Calu3 (cell line): ENCODE data around the gene AKR1C2. TPM values are rescaled to one million over a fixed set of nuclear protein-coding genes. Genes with fewer than 3 reads are reported as not detected.
"Not testable (repeated sequence)": the region's sequence is repeated elsewhere in the genome, so short reads cannot be mapped to it uniquely, and the experiment has no call there.

Experiments used
- BruUV-seq: library from RNA; stranded (reverse); fragments of 400-500 nt; replicated peaks from 2 replicates; lab custom pipeline; 2021; lab: Mats Ljungman, UMichigan
- CTCF ChIA-PET: fragments of 300-600 bp; sonication (Branson Sonifier 250); formaldehyde crosslinking; loops from one replicate; lab custom pipeline; 2022; ENCODE audit warnings: antibody characterized with exemption; lab: Charles Lee
- DNase-seq: peaks from one replicate; pipeline ENCODE4 v3.0.0; 2022
- H3K27ac Mint-ChIP-seq: one replicate; pipeline ENCODE4 v1.8.0; 2022; ENCODE audit warnings: mixed read lengths; ENCODE audit not compliant: unreplicated experiment
- H3K27me3 Mint-ChIP-seq: one replicate; pipeline ENCODE4 v1.8.0; 2022; ENCODE audit warnings: mixed read lengths; ENCODE audit not compliant: unreplicated experiment
- H3K36me3 Mint-ChIP-seq: one replicate; pipeline ENCODE4 v1.8.0; 2022; ENCODE audit warnings: mild to moderate bottlenecking, moderate library complexity, mixed read lengths; ENCODE audit not compliant: insufficient read depth, unreplicated experiment
- H3K4me1 Mint-ChIP-seq: one replicate; pipeline ENCODE4 v1.8.0; 2022; ENCODE audit warnings: mild to moderate bottlenecking, low read depth, mixed read lengths; ENCODE audit not compliant: unreplicated experiment
- H3K4me3 Mint-ChIP-seq: one replicate; pipeline ENCODE4 v1.8.0; 2022; ENCODE audit warnings: mild to moderate bottlenecking, low read depth, moderate library complexity, mixed read lengths; ENCODE audit not compliant: unreplicated experiment
- H3K9me3 Mint-ChIP-seq: one replicate; pipeline ENCODE4 v1.8.0; 2022; ENCODE audit warnings: low read depth, mixed read lengths; ENCODE audit not compliant: unreplicated experiment
- CTCF ChIP-seq: fragments of 200-600 bp; IDR thresholded peaks from one replicate; pipeline ENCODE4 v1.8.0; 2022; ENCODE audit warnings: antibody characterized with exemption; ENCODE audit not compliant: unreplicated experiment
- intact Hi-C: fragments of 100-400 bp; cut with micrococcal nuclease; formaldehyde crosslinking; loops from one replicate; pipeline ENCODE4 v1.10.0; 2022; ENCODE audit not compliant: unreplicated experiment
- total RNA-seq: library from RNA; stranded (reverse); gene quantifications from 2 replicates; pipeline ENCODE4 v1.2.3, GENCODE V29; 2022

Gene AKR1C2
- total RNA-seq, 1 experiment from 2014 or later = 10.6 TPM

- intact Hi-C loops = no loop called here
- peaks cover 11% of the 10 kb centered on the region for H3K4me1 Mint-ChIP-seq
- BruUV-seq = no TSS peak
Observed at GRCh38 chr10:4953405-4953804, 50.3 kb downstream of the AKR1C2 start.

GRCh38 chr10:4951512-4952162 lies 52.0 kb downstream of the AKR1C2 start:
- DNase-seq, BruUV-seq, CTCF ChIA-PET, intact Hi-C loops, H3K9me3 Mint-ChIP-seq, H3K4me3 Mint-ChIP-seq, H3K27ac Mint-ChIP-seq, H3K27me3 Mint-ChIP-seq, H3K36me3 Mint-ChIP-seq: not testable (repeated sequence)
- peaks cover 19% of the 10 kb centered on the region for H3K4me1 Mint-ChIP-seq

More at GRCh38 chr10:4953405-4953804, 50.3 kb downstream of the AKR1C2 start:
- no peaks in the 10 kb centered on the region for H3K36me3 Mint-ChIP-seq
- DNase-seq = no peak
- no peaks in the 10 kb centered on the region for H3K27me3 Mint-ChIP-seq
- H3K4me3 Mint-ChIP-seq = no peak overlapping the region
- CTCF ChIA-PET = no interaction called here
- no peak overlapping the region for H3K27ac Mint-ChIP-seq
- TF ChIP-seq CTCF = no peak
- no peaks in the 10 kb centered on the region for H3K9me3 Mint-ChIP-seq

DNA sequence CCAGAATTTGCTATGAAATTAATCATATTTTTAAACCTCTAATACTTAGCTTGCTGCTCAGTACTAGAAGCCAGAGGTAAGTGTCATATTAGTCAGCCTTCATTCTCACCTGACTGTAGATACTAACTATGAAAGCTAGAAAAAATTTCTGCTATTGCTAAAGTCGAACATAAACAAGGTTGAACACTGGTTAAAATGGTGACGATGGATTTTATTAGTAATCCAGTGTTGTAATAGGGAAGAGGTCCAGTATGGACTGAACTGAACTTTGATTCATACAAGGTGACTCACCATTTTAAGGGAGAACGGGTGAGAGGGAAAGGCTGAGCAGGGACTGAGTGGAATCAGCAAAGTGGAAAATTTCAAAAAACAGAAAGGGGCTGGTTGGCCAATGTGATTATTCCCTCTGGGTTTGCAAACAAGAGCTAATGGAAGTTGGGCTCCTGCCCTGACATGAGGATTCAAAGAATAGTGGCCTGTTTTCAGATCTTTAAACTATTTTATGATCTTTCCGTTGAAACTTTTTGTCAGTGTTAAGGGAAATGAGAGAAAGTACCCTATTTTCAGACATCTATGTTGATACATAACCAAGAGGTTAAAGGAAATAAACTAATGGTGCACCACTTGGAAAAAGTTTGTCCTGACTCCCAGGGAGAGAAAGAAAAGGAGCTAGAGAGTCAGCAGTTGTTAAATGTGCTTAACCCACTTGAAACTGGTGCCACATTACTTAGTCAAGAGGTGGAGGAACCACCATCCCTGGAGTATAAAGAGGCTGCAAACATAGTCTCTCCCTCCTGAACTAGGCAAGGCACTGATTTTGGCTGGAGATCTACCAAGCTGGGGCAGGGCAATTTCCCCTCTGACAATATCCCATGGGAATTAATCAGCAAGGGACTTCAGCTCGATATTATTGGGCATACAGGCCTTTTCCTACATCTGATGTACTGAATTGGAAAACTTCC lies 55.7 kb downstream of the AKR1C2 start:
- Mint-ChIP-seq H3K9me3 (no peaks in the 10 kb centered on the region), H3K27me3 (no peaks in the 10 kb centered on the region), H3K4me3 (peak overlapping the region; percentile 9), H3K36me3 (peaks cover 4% of the 10 kb centered on the region), H3K4me1 (peaks cover 48% of the 10 kb centered on the region), H3K27ac (peak overlapping the region; percentile 60)
- no TSS peak for BruUV-seq
- no peak for TF ChIP-seq CTCF
- intact Hi-C loops = no loop called here
- CTCF ChIA-PET = interaction anchor here (0.6 to 1.0 kb wide), 2 partner anchors 98 to 436 kb away, joined by 3 to 4 read pairs; no protein-coding TSS in a partner anchor
- DNase-seq = peak; percentile 41

GRCh38 chr10:4947039-4947634 lies 56.5 kb downstream of the AKR1C2 start:
- TF ChIP-seq CTCF = no peak
- no TSS peak for BruUV-seq
- no peak for DNase-seq
- Mint-ChIP-seq H3K27me3 (no peaks in the 10 kb centered on the region), H3K36me3 (peaks cover 4% of the 10 kb centered on the region), H3K9me3 (no peaks in the 10 kb centered on the region), H3K4me1 (peaks cover 51% of the 10 kb centered on the region), H3K4me3 (peak overlapping the region; percentile 9), H3K27ac (peak overlapping the region; percentile 60)
- CTCF ChIA-PET = interaction anchor here (1.0 kb wide), 1 partner anchor 97 kb away, joined by 3 read pairs; no protein-coding TSS in a partner anchor
- intact Hi-C loops = no loop called here
